Panc1 (cell line): ENCODE measurements around the gene RNASET2. TPM values are rescaled to one million over a fixed set of nuclear protein-coding genes. Genes with fewer than 3 reads are reported as not detected.

Experiments used
- ATAC-seq: fragments of 200-7000 bp; cut with Tn5 transposase; 2 replicates; pipeline ENCODE4 v1.9.1; 2020; ENCODE audit warnings: mild to moderate bottlenecking, moderate library complexity
- BruUV-seq: library from RNA; stranded (reverse); fragments of 400-500 nt; replicated peaks from 2 replicates; lab custom pipeline; 2021; lab: Mats Ljungman, UMichigan
- CTCF ChIA-PET: fragments of 300-600 bp; sonication (Branson Sonifier 250); formaldehyde crosslinking; loops from one replicate; lab custom pipeline; 2022; ENCODE audit warnings: antibody characterized with exemption; lab: Charles Lee
- POLR2A ChIA-PET: fragments of 300-600 bp; sonication (Branson Sonifier 250); formaldehyde crosslinking; loops from one replicate; lab custom pipeline; 2022; ENCODE audit warnings: antibody characterized with exemption; lab: Charles Lee
- DNase-seq: peaks from one replicate; pipeline ENCODE4 v3.0.0-alpha.2; 2010; ENCODE audit warnings: low read depth, low spot score
- H3K27ac ChIP-seq: 2 replicates; pipeline ENCODE4 v1.5.1; 2011; ENCODE audit warnings: mild to moderate bottlenecking, low read length, inconsistent platforms
- H3K27me3 ChIP-seq: fragments of 200-500 bp; sonication (Bioruptor generic); 2 replicates; pipeline ENCODE4 v1.6.0; 2014; ENCODE audit warnings: low read length, inconsistent platforms; ENCODE audit not compliant: control insufficient read depth, insufficient read depth
- H3K36me3 ChIP-seq: fragments of 200-500 bp; sonication (Bioruptor generic); 2 replicates; pipeline ENCODE4 v1.5.1; 2014; ENCODE audit warnings: inconsistent platforms, mild to moderate bottlenecking, low read length, moderate library complexity; ENCODE audit not compliant: control insufficient read depth, insufficient read depth
- H3K4me1 ChIP-seq: 2 replicates; pipeline ENCODE4 v1.5.1; 2011; ENCODE audit warnings: inconsistent platforms, mild to moderate bottlenecking, low read length, moderate library complexity; ENCODE audit not compliant: control insufficient read depth, insufficient read depth
- H3K4me3 ChIP-seq, 2 experiments: 2 replicates each; pipeline ENCODE4 v1.5.1; 2011 to 2012; ENCODE audit warnings: low read depth in 2 of 2, low read length in 2 of 2, mild to moderate bottlenecking in 2 of 2, inconsistent platforms in 1 of 2, moderate library complexity in 1 of 2
- H3K9me3 ChIP-seq: fragments of 200-500 bp; sonication (Bioruptor generic); 2 replicates; pipeline ENCODE4 v1.5.1; 2014; ENCODE audit warnings: low read depth, mild to moderate bottlenecking, inconsistent platforms, low read length, moderate library complexity; ENCODE audit not compliant: control insufficient read depth, insufficient read depth
- POLR2AphosphoS5 ChIP-seq: IDR thresholded peaks from 2 replicates; pipeline ENCODE4 v1.6.1; 2012; ENCODE audit warnings: mild to moderate bottlenecking, low read depth, low read length, moderate library complexity
- REST ChIP-seq, 2 experiments: IDR thresholded peaks; 2 replicates each; pipeline ENCODE4 v1.6.1; 2011 to 2012; ENCODE audit warnings: low read depth in 2 of 2, control low read depth in 1 of 2, low read length in 1 of 2, mild to moderate bottlenecking in 1 of 2, moderate library complexity in 1 of 2; ENCODE audit not compliant: insufficient read depth in 1 of 2
- TCF7L2 ChIP-seq: IDR thresholded peaks from 2 replicates; pipeline ENCODE4 v1.6.1; 2011; ENCODE audit warnings: mild to moderate bottlenecking, low read depth, low read length, inconsistent platforms
- in situ Hi-C: cut with HindIII; loops from 2 replicates; pipeline ENCODE4 v1.10.0; 2016; ENCODE audit warnings: low sequenced_read_pairs, low pct_unique_long_range_greater_than_20kb
- intact Hi-C: fragments of 100-400 bp; cut with micrococcal nuclease; formaldehyde crosslinking; loops from one replicate; pipeline ENCODE4 v1.10.0; 2022; ENCODE audit not compliant: unreplicated experiment
- total RNA-seq: library from RNA; stranded (reverse); gene quantifications from one replicate; pipeline ENCODE4 v1.2.1, GENCODE V29; 2021; ENCODE audit not compliant: unreplicated experiment
- TF ChIP-seq, protein P1 (sequence below): fragments of 450-650 bp; IDR thresholded peaks from 2 replicates; pipeline ENCODE4 v1.5.1; 2017; ENCODE audit warnings: mild to moderate bottlenecking

Gene RNASET2
- total RNA-seq, 1 experiment from 2014 or later, result 9.7 TPM

DNA sequence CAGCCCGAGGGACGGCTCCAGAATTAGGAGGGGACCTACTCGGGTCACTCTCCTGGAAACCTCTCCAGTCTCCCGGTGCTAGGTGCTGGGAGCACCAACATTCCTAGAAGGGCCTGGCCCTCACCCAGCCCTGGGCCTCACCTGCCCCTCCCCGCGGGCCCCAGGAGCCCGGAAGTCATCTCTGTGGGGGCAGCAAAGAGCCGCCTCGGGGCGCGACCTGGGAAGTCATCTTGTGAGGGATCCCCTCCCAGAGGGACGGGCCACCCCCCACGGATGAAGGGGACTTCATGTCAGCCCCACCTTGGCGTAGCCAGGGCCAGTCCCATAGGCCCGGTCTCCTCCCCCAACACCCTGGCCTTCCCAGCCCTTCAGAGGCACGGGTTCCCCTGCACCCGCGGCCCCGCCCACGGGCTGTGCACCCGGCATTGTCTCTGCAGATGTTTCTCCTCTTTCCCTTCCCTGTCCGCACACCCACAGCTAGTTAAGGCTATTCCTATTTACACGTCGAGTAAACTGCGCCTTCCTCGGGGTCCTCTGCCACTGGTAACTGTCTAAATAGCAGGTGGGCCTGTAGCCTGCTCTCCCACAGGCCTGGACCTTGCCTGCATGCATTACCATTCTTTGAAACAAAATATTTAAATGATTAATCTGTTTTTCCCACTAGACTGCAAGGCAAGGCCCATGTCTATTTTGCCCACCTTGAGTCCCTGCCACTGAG is 896 bp upstream of the RNASET2 start:
- Histone ChIP-seq H3K36me3 (no peaks in the 10 kb centered on the region), H3K27ac (peak overlapping the region; percentile 55), H3K9me3 (no peaks in the 10 kb centered on the region), H3K4me1 (peaks cover 7% of the 10 kb centered on the region), H3K4me3 (peak overlapping the region; percentile 65 to 70), H3K27me3 (no peaks in the 10 kb centered on the region)
- ATAC-seq (peak; percentile 43), DNase-seq (no peak)
- BruUV-seq, result no TSS peak
- CTCF ChIA-PET, result no interaction called here
- POLR2A ChIA-PET, result interaction anchor here (0.6 kb wide), 1 partner anchor 521 kb away, joined by 4 read pairs; no protein-coding TSS in a partner anchor
- intact Hi-C loops (no loop called here), in situ Hi-C loops (no loop called here)
- TF ChIP-seq, protein P1, sequence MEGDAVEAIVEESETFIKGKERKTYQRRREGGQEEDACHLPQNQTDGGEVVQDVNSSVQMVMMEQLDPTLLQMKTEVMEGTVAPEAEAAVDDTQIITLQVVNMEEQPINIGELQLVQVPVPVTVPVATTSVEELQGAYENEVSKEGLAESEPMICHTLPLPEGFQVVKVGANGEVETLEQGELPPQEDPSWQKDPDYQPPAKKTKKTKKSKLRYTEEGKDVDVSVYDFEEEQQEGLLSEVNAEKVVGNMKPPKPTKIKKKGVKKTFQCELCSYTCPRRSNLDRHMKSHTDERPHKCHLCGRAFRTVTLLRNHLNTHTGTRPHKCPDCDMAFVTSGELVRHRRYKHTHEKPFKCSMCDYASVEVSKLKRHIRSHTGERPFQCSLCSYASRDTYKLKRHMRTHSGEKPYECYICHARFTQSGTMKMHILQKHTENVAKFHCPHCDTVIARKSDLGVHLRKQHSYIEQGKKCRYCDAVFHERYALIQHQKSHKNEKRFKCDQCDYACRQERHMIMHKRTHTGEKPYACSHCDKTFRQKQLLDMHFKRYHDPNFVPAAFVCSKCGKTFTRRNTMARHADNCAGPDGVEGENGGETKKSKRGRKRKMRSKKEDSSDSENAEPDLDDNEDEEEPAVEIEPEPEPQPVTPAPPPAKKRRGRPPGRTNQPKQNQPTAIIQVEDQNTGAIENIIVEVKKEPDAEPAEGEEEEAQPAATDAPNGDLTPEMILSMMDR, result no peak
- TF ChIP-seq POLR2AphosphoS5 (no peak), TCF7L2 (no peak)

DNA sequence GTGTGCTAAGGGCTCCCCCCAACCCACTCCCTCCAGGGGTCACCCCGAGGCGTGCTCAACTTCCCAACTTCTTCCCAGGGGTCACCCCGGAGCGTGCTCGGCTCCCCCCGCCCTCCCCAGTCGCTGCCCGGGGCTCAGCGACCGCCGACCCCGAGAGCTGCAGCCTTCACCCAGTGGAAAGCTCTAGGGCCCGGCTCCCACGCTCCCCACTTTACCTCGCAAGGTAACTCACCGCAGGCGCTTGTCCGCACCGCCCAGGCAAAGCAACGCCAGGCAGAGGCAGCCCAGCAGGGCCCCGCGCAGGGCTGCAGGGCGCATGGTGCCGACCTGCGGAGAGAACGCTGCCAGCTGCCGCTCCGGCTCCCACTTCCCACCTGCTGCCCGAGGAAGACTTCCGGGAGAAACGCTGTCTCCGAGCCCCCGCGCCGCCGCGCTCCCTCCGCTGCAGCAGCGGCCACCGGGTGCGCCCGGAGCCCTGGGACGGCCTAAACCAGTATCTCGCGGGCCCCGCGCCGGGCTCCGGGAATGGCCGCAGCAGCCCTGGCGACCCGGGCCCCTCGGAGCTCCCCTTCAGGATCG is 396 bp downstream of the RNASET2 start:
- no peak overlapping the region for H3K27ac ChIP-seq
- in situ Hi-C loops (no loop called here), intact Hi-C loops (no loop called here)
- ATAC-seq (peak; percentile 70), DNase-seq (no peak)
- no peaks in the 10 kb centered on the region for H3K36me3 ChIP-seq
- ChIA-PET CTCF (no interaction called here), POLR2A (interaction anchor here (0.5 kb wide), 1 partner anchor 1522 kb away, joined by 6 read pairs; no protein-coding TSS in a partner anchor)
- H3K4me1 ChIP-seq, result peaks cover 7% of the 10 kb centered on the region
- BruUV-seq, result no TSS peak
- peak overlapping the region; percentile 65 to 70 for H3K4me3 ChIP-seq
- H3K27me3 ChIP-seq, result no peaks in the 10 kb centered on the region
- TF ChIP-seq REST (IDR thresholded peaks at IDR 0.05; ENCODE audit: insufficient read depth in 1 of 2, low read depth in 2 of 2, low read length in 1 of 2) (no peak), TCF7L2 (no peak)
- TF ChIP-seq, protein P1, result no peak
- H3K9me3 ChIP-seq, result no peaks in the 10 kb centered on the region
